ENCODE results near the gene SBNO2. TPM values are rescaled to one million over a fixed set of nuclear protein-coding genes. Genes with fewer than 3 reads are reported as not detected.
A peak's percentile ranks its signal among the peaks of the same experiment; 100 is the strongest.

The SBNO2 gene
- total RNA-seq, 2 experiments from 2014 or later: 108 to 113 TPM

- Mint-ChIP-seq H3K27me3 (no peaks in the 10 kb centered on the region), H3K4me3 (no peak overlapping the region), H3K9me3 (ENCODE audit: low read depth) (no peaks in the 10 kb centered on the region), H3K36me3 (ENCODE audit: low read depth) (peaks cover 18% of the 10 kb centered on the region), H3K27ac (no peak overlapping the region), H3K4me1 (peaks cover 10% of the 10 kb centered on the region)
- POLR2A ChIA-PET: interaction anchor here (0.6 kb wide), 1 partner anchor 757 kb away, joined by 6 read pairs; no protein-coding TSS in a partner anchor
- ATAC-seq (no peak), DNase-seq (no peak)
- intact Hi-C loops (cut with DNase I, micrococcal nuclease): loop anchor here (5.0 kb wide), 1 partner anchor 82 kb away; no protein-coding TSS in a partner anchor
- CTCF ChIA-PET: interaction anchor here (0.6 kb wide), 1 partner anchor 88 kb away, joined by 3 read pairs; no protein-coding TSS in a partner anchor
Measured at GRCh38 chr19:1109697-1110671, 64.1 kb downstream of the SBNO2 start.

DNA sequence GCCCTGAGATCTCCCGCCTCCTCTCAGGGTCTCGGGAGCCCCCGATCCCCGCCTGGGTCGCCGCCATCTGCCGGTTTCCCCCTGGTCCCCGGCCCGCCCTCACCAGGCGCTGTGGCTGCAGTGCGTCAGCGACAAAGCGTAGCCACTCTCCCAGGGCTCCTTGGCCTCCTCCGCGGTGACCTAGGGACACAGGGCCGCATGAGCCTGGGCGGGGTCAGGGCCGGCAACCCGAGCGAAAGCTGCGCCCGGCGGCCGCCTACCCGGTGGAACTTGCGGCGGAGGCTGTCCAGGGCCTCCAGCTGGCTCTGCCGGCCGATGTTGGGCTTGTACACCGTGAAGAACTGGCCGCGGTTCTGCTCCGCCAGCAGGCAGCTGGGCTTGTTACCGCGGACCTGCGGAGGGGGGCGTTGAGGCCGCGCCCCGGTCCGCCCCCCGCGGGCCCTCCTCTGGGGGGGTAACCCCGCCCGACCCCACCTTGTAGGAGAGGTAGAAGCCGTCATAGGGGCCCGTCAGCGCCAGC, 65.0 kb downstream of the SBNO2 start:
- Mint-ChIP-seq H3K9me3 (ENCODE audit: low read depth) (no peaks in the 10 kb centered on the region), H3K4me3 (no peak overlapping the region), H3K4me1 (peaks cover 10% of the 10 kb centered on the region), H3K27me3 (no peaks in the 10 kb centered on the region), H3K27ac (no peak overlapping the region), H3K36me3 (ENCODE audit: low read depth) (peaks cover 18% of the 10 kb centered on the region)
- ChIA-PET POLR2A (interaction anchor here (0.6 kb wide), 1 partner anchor 758 kb away, joined by 6 read pairs; no protein-coding TSS in a partner anchor), CTCF (interaction anchor here (0.6 kb wide), 1 partner anchor 89 kb away, joined by 3 read pairs; no protein-coding TSS in a partner anchor)
- intact Hi-C loops (cut with DNase I, micrococcal nuclease): no loop called here
- ATAC-seq (no peak), DNase-seq (no peak)

DNA sequence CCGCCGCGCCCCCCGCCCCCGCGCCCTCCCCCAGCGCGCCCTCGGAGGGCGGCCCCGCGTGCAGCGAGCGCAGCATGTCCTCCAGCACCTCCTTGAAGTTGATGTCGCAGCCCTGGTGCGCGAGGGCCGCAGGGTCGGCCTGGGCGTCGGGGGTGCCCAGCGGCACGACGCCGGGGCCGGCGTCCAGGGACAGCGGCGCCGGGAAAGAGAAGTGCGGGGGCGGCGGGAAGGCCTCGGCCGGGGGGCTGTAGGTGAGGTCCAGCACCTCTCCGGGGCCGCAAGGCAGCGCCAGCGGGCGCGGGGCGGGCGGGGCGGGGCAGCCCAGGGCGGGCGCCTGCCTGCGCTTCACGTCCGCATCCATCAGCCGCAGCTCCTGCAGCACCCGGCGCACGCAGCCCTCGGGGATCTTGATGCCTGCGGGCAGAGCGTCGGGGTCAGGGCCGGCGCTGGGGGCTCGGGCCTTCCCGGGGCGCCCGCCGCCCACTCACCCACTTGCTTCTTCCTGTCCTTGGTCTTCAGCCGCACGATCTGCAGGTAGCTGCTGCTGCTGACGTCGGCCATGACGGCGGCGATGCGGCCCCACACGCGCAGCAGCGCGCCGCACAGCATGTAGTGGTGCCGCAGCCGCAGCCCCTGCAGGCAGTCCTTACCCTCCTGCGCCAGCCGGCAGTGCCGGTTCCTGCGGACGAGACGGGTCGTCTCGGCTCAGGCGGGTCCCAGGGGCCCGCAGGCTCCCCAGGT, 65.6 kb downstream of the SBNO2 start:
- Mint-ChIP-seq H3K27ac (no peak overlapping the region), H3K4me3 (no peak overlapping the region), H3K36me3 (ENCODE audit: low read depth) (peaks cover 18% of the 10 kb centered on the region), H3K27me3 (no peaks in the 10 kb centered on the region), H3K4me1 (peaks cover 12% of the 10 kb centered on the region), H3K9me3 (ENCODE audit: low read depth) (no peaks in the 10 kb centered on the region)
- ATAC-seq: no peak
- no peak for DNase-seq
- ChIA-PET POLR2A (interaction anchor here (0.6 kb wide), 1 partner anchor 167 kb away, joined by 3 read pairs; the partner anchor contains the start of gene FAM174C), CTCF (no interaction called here)
- intact Hi-C loops (cut with DNase I, micrococcal nuclease): no loop called here

GRCh38 chr19:1107661-1108261, 66.3 kb downstream of the SBNO2 start:
- no peak for ATAC-seq
- H3K27me3 Mint-ChIP-seq: no peaks in the 10 kb centered on the region
- no peak overlapping the region for H3K4me3 Mint-ChIP-seq
- H3K4me1 Mint-ChIP-seq: peaks cover 19% of the 10 kb centered on the region
- no peaks in the 10 kb centered on the region for H3K9me3 Mint-ChIP-seq (ENCODE audit: low read depth)
- POLR2A ChIA-PET: interaction anchor here (0.6 kb wide), 1 partner anchor 167 kb away, joined by 3 read pairs; the partner anchor contains the start of gene FAM174C
- CTCF ChIA-PET: interaction anchor here (0.6 kb wide), 1 partner anchor 137 kb away, joined by 3 read pairs; no protein-coding TSS in a partner anchor
- intact Hi-C loops (cut with DNase I, micrococcal nuclease): no loop called here
- peaks cover 15% of the 10 kb centered on the region for H3K36me3 Mint-ChIP-seq (ENCODE audit: low read depth)
- DNase-seq: no peak
- no peak overlapping the region for H3K27ac Mint-ChIP-seq

- no peaks in the 10 kb centered on the region for H3K9me3 Mint-ChIP-seq (ENCODE audit: low read depth)
- peaks cover 15% of the 10 kb centered on the region for H3K36me3 Mint-ChIP-seq (ENCODE audit: low read depth)
- ChIA-PET POLR2A (no interaction called here), CTCF (interaction anchor here (0.6 kb wide), 1 partner anchor 137 kb away, joined by 3 read pairs; no protein-coding TSS in a partner anchor)
- H3K4me3 Mint-ChIP-seq: no peak overlapping the region
- peaks cover 25% of the 10 kb centered on the region for H3K4me1 Mint-ChIP-seq
- intact Hi-C loops (cut with DNase I, micrococcal nuclease): no loop called here
- H3K27me3 Mint-ChIP-seq: no peaks in the 10 kb centered on the region
- ATAC-seq: no peak
- H3K27ac Mint-ChIP-seq: peak overlapping the region; percentile 37
- DNase-seq: peak; percentile 43
Measured at GRCh38 chr19:1106841-1107660, 67.0 kb downstream of the SBNO2 start.

DNA sequence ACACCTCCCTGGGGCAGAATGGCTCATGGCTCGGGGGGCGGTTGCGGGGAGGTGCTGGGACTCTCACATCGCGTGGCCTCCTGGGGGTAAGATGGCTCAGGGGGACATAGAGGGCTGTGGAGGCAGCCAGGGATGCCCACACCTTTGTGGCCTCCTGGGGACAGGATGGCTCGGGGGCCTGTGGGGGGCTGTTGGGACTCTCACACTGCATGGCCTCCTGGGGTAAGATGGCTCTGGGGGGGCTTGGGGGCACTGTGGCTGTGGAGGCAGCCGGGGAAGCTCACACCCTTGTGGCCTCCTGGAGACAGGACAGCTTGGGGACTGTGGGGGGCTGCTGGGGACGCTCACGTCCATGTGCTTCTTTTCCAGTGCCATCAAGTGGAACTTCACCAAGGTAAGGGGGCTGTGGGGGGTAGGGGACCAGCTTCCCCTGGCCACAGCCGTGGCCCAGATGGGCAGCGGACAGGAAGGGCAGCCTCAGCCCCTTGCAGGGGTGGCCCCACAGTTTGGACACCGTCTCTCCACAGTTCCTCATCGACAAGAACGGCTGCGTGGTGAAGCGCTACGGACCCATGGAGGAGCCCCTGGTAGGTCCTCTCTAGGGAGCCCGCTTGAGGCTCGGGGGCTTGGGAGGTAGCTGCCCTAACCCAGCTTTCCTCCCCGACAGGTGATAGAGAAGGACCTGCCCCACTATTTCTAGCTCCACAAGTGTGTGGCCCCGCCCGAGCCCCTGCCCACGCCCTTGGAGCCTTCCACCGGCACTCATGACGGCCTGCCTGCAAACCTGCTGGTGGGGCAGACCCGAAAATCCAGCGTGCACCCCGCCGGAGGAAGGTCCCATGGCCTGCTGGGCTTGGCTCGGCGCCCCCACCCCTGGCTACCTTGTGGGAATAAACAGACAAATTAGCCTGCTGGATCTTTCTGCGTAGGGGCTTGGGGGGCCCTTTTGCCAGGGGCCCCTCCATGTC, 67.9 kb downstream of the SBNO2 start:
- Mint-ChIP-seq H3K27me3 (no peaks in the 10 kb centered on the region), H3K36me3 (ENCODE audit: low read depth) (peaks cover 15% of the 10 kb centered on the region)
- no peak for ATAC-seq

GRCh38 chr19:1105008-1105872, 68.8 kb downstream of the SBNO2 start:
- Mint-ChIP-seq H3K27ac (no peak overlapping the region), H3K4me1 (peaks cover 37% of the 10 kb centered on the region), H3K4me3 (peak overlapping the region; percentile 71), H3K27me3 (no peaks in the 10 kb centered on the region), H3K36me3 (ENCODE audit: low read depth) (peaks cover 13% of the 10 kb centered on the region), H3K9me3 (ENCODE audit: low read depth) (no peaks in the 10 kb centered on the region)
- POLR2A ChIA-PET: interaction anchor here (0.6 kb wide), 2 partner anchors 29 to 98 kb away, joined by 5 to 9 read pairs; no protein-coding TSS in a partner anchor
- ATAC-seq (no peak), DNase-seq (no peak)
- intact Hi-C loops (cut with DNase I, micrococcal nuclease): no loop called here
- CTCF ChIA-PET: no interaction called here

More for the DNA sequence above, 67.9 kb downstream of the SBNO2 start:
- peaks cover 34% of the 10 kb centered on the region for H3K4me1 Mint-ChIP-seq
- H3K9me3 Mint-ChIP-seq (ENCODE audit: low read depth): no peaks in the 10 kb centered on the region
- no peak overlapping the region for H3K27ac Mint-ChIP-seq
- DNase-seq: no peak
- CTCF ChIA-PET: no interaction called here
- intact Hi-C loops (cut with DNase I, micrococcal nuclease): no loop called here
- H3K4me3 Mint-ChIP-seq: peak overlapping the region; percentile 52
- POLR2A ChIA-PET: interaction anchor here (0.6 kb wide), 1 partner anchor 97 kb away, joined by 9 read pairs; no protein-coding TSS in a partner anchor

GRCh38 chr19:1104311-1105007, 69.6 kb downstream of the SBNO2 start:
- intact Hi-C loops (cut with DNase I, micrococcal nuclease): loop anchor here (1.0 to 5.0 kb wide), 5 partner anchors 22 to 101 kb away; partner anchors contain the start of genes ARHGAP45 (in 2 of the 2) and STK11 (in 1 of the 2)
- Mint-ChIP-seq H3K27ac (no peak overlapping the region), H3K4me3 (peak overlapping the region; percentile 71), H3K4me1 (peaks cover 45% of the 10 kb centered on the region), H3K27me3 (no peaks in the 10 kb centered on the region), H3K36me3 (ENCODE audit: low read depth) (peaks cover 9% of the 10 kb centered on the region), H3K9me3 (ENCODE audit: low read depth) (peaks cover 4% of the 10 kb centered on the region)
- DNase-seq (peak; percentile 86), ATAC-seq (peak; percentile 14)
- ChIA-PET POLR2A (no interaction called here), CTCF (no interaction called here)
